ENCODE data around the gene HPCAL1.

HPCAL1 gene

GRCh38 chr2:10337449-10338269, 35.0 kb downstream of the HPCAL1 start:
- DNase-seq (ENCODE audit: low read depth) = no peak

GRCh38 chr2:10338270-10339188, 35.8 kb downstream of the HPCAL1 start:
- DNase-seq (ENCODE audit: low read depth) = no peak

- no peak for DNase-seq (ENCODE audit: low read depth)
Measured at GRCh38 chr2:10339647-10340592, 37.2 kb downstream of the HPCAL1 start.

DNA sequence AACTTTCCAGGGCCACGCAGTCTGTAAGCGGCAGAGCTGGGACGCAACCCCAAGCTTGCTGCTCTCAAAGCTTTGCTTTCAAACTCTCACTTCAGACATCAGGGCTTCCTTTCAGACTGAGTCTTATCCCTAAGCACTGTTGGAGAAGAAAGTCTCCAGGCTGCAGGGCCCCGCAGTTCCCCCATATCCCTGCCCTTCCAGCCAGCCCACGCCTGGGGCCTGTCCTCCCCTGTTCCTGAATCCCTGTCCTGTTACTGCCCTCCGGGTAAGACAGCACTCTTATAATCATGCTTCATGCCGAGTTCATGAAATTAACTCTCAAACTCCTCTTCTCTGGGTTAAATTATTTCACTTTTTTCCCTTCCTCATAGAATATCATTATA, 37.9 kb downstream of the HPCAL1 start:
- no peak for DNase-seq (ENCODE audit: low read depth)

DNA sequence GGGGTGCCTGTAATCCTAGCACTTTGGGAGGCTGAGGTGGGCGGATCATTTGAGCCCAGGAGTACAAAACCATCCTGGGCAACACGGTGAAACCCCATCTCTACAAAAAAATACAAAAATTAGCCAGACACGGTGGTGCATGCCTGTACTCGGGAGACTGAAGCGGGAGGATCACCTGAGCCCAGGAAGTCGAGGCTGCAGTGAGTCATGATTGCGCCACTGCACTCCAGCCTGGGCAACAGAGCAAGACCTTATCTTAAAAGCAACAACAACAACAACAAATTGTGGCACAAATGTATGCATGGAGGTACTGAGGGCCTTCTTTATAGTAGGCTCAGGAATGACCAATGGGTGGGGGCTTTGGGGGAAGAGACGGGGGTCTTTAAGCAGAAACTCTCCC, 38.5 kb downstream of the HPCAL1 start:
- DNase-seq (ENCODE audit: low read depth) = no peak

DNA sequence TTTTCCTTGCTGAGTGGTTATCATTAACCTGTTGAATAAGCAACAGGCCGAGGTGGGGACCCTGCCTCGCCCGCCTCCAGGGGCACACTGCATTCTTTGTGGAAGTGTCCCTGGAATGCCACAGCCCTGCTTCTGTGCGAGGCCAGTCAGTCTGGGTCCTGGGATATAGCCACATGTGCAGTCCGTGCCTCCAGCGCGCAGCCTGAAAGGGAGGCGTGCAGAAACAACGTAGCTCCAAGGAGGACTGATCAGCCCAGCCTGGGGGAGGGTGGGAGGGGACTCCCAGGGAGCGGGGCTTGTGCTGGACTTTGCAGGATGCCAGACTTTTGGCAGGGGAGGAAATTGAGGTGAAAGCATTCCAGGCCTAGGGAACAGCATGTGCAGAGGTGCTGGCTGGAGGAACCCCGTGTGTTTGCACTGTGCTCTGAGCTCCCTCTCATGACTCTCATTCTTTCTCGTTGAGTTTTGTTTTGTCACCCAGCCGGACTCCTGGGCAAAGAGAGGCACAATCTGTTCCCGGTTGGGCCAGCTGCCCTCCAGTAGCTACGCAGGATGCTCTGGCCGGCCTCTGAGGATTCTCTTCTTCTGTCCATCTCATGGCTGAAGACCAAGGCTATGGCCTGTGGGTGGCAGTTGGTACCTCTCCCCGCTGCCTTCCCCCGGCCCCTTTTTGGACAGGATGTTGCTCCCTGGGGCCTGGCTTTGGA, 39.7 kb downstream of the HPCAL1 start:
- no peak for DNase-seq (ENCODE audit: low read depth)

GRCh38 chr2:10343191-10343590, 40.5 kb downstream of the HPCAL1 start:
- no peak for DNase-seq (ENCODE audit: low read depth)

GRCh38 chr2:10343658-10344057, 41.0 kb downstream of the HPCAL1 start:
- DNase-seq (ENCODE audit: low read depth) = no peak

- no peak for DNase-seq (ENCODE audit: low read depth)
Measured at GRCh38 chr2:10344105-10345066, 41.7 kb downstream of the HPCAL1 start.

DNA sequence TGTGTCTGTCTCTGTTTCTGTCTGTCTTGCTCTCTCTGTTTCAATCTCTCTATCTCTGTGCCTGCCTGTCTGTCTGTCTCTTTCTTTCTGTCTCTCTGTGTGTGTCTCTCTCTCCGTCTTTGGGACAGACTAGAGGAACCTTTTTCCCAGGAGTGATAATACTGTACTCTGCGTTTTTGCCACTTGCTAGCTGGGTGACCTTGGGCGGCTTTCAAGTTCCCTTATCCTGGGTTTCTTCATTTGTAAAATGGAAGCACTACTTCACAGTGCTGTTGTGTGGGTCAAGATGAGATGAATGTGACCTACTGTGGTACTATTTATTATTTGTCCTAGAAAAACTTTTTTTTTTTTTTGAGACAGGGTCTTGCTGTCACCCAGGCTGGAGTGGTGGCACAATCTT, 42.4 kb downstream of the HPCAL1 start:
- DNase-seq (ENCODE audit: low read depth) = no peak

- no peak for DNase-seq (ENCODE audit: low read depth)
Measured at GRCh38 chr2:10345813-10346212, 43.1 kb downstream of the HPCAL1 start.

- DNase-seq (ENCODE audit: low read depth) = no peak
Measured at GRCh38 chr2:10346929-10347561, 44.3 kb downstream of the HPCAL1 start.

- no peak for DNase-seq (ENCODE audit: low read depth)
Measured at GRCh38 chr2:10347562-10347948, 44.9 kb downstream of the HPCAL1 start.

- DNase-seq (ENCODE audit: low read depth) = no peak
Measured at GRCh38 chr2:10348891-10349290, 46.2 kb downstream of the HPCAL1 start.

DNA sequence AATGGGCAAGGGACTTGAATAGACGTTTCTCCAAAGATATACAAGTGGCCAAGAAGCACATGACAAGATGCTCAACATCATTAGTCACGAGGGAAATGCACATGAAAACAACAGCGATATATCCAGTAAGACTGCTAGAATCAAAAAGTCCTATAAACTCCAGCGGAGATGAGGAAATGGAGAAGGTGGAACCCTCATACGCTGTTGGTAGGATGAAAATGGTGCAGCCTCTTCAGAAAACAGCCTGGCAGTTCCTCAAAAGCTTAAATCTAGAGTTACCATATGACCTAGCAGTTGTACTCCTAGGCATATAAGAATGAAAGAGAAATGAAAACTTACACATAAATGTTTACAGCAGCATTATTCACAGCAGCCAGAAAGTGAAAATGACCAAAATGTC, 48.1 kb downstream of the HPCAL1 start:
- no peak for DNase-seq (ENCODE audit: low read depth)

GRCh38 chr2:10352361-10352760, 49.7 kb downstream of the HPCAL1 start:
- DNase-seq (ENCODE audit: low read depth) = no peak

- DNase-seq (ENCODE audit: low read depth) = no peak
Measured at GRCh38 chr2:10352972-10353371, 50.3 kb downstream of the HPCAL1 start.

DNA sequence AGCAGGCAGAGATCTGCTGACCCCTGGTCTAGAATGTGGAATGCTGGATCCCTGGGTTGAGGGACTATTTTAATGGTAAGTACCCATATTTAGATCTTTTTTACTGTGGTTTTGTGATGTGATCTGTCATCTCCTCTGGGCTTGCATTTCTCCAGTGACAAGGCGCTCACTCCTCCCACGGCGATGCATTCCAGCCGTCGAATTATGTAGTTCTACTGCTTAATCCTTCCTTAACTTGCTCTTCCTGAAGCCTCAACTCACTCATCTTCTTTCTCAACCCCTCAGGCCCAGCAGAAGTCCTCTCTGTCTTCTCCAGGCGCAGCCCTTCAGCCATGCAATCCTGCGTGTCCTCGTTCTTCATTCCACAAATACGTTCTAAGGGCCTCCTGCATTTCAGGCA, 51.2 kb downstream of the HPCAL1 start:
- no peak for DNase-seq (ENCODE audit: low read depth)

DNA sequence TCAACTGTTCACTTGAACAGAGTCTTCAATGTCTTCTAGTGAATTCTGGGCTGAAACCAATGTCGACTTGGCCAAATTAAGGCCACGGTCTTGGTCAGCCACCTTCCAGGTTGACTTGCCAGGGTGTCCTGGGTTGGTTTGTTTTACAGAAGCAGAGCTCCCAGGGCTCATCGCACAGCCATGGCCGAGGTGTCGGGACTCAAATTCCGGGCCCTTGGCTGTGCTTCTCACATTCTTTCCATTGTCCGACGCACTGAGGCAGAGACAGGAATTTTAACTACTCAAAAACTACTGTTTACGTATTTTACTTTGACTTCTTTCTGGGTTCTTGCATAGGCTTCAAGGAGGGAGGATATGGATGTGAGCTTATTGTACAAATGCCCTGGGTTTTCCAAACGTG, 51.7 kb downstream of the HPCAL1 start:
- no peak for DNase-seq (ENCODE audit: low read depth)

All from GM04504 (cell line).